NCI-H82 (cell line): ENCODE results near the gene UBAP1.
"Not testable (repeated sequence)": the region's sequence is repeated elsewhere in the genome, so short reads cannot be mapped to it uniquely, and the experiment has no call there.

Experiments
- DNase-seq: peaks from one replicate; lab custom pipeline; 2025; lab: John Stamatoyannopoulos, UW

The UBAP1 gene

GRCh38 chr9:34178436-34179212 lies at the start of gene UBAP1:
TSS of gene UBAP1 (plus strand) at chr9:34179043. CDS start at chr9:34220915, 41,872 bp downstream.
- DNase-seq = peak; percentile 97

GRCh38 chr9:34131571-34131970 lies 47.3 kb upstream of the UBAP1 start:
- no peak for DNase-seq

DNA sequence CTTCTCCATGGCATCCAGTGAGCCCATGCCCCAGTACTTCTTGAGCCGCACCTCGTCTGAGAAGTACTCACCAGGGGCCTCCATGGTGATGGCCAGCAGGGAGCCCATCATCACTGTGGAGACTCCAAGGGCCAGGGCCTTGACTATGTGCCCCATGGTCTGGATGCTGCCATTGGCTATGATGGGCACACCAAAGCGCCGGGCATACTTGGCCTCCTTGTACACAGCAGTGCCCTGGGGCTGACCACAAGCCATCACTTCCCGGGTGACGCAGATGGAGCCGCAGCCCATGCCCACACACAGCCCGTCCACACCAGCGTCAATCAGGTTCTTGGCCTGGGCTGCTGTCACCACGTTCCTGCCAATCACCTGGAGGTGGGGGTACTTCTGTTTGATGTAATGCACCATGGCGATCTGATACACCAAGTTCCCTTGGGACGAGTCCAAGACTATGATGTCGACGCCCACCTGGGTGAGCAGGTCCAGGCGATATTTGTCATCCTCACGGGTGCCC lies 45.4 kb upstream of the UBAP1 start:
- no peak for DNase-seq

DNA sequence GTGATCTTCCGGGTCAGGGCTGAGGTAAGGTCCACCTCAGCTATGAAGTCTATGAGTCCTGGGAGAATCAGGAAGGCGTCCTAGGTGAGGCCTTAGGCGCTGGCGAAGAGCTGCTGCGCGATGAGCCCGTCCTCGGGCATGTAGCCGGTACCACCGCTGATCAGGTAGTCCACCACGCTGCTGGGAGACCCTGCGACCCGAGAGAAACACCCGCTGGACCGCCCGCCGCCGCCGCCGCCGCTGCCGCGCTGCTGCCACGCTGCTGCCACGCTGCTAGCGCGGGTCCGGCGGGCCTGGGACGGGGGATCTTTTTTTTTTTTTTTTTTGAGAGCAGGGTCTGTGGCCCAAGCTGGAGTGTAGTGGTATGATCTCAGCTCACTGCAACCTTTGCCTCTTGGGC lies 44.3 kb upstream of the UBAP1 start:
- DNase-seq = no peak

DNA sequence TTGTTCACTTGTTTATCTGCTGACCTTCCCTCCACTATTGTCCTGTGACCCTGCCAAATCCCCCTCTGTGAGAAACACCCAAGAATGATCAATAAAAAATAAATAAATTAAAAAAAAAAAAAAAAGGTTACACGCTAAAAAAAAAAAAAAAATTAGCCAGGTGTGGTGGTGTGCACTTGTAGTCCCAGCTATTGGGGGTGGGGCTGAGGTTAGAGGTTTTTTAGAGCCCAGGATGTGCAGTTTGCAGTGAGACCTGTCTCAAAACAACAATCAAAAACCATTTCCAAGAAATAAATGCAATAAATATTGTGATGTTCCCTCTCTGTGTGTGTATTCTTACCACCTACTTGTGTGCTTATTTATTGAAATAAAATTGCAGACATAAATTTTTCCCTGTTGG lies 40.2 kb upstream of the UBAP1 start:
- not testable (repeated sequence) for DNase-seq

GRCh38 chr9:34139477-34140146 lies 39.2 kb upstream of the UBAP1 start:
- DNase-seq = no peak

- no peak for DNase-seq
Measured at GRCh38 chr9:34140853-34141252, 38.0 kb upstream of the UBAP1 start.

DNA sequence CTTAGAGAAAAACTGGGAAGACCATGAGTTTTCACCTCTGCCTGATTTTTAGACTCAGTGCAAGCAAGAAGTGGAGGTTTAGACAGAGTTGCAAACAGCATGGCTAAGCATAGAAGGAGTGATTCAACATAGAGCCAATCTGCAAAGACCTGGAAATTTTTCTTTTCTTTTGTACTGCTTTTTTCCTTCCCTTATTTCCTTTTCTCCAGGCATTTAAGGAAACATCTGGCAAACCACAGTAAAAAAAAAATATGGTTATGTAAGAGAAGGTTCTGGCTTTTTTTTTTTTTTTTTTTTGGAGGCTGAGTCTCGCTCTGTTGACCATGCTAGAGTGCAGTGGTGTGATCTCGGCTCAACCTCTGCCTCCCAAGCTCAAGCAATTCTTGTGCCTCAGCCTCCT lies 35.7 kb upstream of the UBAP1 start:
- no peak for DNase-seq

DNA sequence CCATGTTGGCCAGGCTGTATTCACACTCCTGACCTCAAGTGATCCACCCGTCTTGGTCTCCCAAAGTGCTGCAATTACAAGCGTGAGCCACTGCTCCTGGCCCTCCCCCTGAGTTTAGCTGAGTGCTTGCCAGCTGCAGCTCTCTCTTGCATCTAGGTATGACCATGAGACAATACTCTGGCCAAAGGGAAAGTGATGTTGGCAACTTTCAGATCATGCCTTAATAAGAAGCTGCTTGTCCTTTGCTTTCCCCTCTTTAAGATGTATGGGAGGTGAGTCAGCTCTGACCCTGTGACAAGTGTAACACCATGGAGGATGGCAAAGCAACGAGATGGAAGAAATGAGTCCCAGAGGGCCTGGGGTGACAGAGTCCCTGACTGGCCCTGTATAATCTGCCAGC lies 33.7 kb upstream of the UBAP1 start:
- peak; percentile 5 for DNase-seq

DNA sequence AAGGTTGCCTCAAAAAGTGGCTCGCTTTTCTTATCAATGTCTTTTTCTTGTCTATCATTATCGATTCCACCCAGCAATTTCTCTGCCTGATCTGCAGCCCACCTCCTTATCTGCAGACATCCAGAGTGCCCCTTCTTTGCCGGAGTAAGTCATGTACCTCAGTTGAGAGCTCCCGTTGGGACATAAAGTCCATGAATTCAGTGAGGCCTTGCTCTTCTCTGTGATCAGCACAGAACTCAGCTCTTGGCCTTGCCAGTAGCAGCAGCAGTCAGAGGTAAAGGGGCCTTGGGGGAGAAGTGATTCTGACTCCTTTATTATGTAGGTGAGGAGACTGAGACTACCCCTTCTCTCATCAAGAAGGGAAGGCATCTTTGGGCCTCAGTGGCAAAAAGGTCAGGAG lies 27.4 kb upstream of the UBAP1 start:
- DNase-seq = no peak

DNA sequence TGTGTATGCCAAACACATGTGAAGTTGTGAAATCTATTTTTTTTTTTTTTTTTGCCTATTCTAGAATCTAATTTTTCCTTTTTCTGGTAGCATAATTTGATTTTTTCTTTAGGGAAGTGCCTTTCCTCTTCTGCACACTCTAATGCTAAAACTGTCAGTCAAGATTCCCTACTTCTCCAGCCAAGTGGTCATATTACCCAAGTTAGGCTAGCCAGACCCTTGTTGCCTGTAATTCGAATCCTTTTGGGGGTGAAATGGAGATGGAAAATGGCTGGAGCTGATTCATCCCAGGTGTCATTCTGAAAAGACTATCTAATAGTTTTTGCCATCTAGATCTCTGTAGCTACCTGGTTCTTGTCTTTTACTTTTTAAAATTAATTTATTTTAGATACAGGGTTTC lies 24.8 kb upstream of the UBAP1 start:
- no peak for DNase-seq

GRCh38 chr9:34157318-34157717 lies 21.5 kb upstream of the UBAP1 start:
- DNase-seq = no peak

- DNase-seq = no peak
Measured at GRCh38 chr9:34157898-34158297, 20.9 kb upstream of the UBAP1 start.

- DNase-seq = peak; percentile 39
Measured at GRCh38 chr9:34158362-34158869, 20.4 kb upstream of the UBAP1 start.

DNA sequence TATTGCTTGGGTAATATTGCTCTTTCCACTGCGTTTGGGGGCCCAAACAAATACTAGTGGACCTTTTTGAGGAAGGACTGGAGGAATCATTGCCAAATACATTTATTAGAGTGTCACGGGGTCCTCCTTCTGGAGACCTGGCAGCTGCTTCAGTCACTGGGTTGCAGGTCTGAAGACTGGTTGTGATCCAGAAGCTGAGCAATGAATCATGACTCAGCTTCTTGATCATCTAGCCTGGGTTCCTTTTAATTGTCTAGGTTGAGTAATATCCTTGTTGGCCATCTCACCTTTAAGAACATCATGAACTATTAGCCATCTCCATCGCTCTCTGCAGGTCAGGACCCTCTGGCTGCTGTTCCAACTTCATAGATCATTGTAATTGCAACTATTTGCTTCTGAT lies 15.4 kb upstream of the UBAP1 start:
- DNase-seq = no peak

GRCh38 chr9:34169125-34169524 lies 9.7 kb upstream of the UBAP1 start:
- DNase-seq = no peak

DNA sequence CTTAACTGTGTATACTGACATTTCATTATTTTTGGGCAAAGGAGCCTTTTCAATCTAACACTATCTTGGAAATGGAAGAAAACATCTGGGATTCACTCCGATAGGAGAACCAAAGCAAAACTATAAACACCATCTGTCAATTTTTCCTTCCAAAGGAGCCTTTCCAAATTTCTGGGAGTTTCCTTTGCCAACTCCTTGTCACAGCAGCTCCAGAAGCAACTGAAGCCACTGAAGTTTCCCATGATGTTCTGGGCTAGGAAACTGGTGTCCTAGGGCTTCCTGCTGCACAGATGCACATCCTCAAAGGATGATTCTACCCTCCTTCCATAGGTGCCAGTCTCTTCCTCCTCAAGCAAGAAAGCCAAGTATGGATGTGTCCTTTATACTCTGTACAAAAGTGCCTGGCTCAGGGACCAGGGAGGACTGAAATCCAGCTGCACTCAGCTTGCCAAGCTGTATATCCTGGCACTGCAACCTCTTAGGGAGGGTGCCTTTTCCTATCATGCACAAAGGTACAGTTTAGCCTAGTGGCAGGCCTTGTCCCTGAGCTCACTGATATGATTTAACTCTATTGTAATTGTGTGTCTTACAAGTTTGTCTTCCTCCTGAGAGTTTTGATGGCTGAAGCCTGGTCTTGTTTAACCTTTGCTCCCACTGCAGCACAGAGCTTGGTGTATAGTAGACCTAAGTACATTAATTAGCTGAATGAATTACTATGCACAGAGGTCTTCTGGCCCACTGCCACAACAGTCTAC lies 8.4 kb upstream of the UBAP1 start:
- peak; percentile 6 for DNase-seq

DNA sequence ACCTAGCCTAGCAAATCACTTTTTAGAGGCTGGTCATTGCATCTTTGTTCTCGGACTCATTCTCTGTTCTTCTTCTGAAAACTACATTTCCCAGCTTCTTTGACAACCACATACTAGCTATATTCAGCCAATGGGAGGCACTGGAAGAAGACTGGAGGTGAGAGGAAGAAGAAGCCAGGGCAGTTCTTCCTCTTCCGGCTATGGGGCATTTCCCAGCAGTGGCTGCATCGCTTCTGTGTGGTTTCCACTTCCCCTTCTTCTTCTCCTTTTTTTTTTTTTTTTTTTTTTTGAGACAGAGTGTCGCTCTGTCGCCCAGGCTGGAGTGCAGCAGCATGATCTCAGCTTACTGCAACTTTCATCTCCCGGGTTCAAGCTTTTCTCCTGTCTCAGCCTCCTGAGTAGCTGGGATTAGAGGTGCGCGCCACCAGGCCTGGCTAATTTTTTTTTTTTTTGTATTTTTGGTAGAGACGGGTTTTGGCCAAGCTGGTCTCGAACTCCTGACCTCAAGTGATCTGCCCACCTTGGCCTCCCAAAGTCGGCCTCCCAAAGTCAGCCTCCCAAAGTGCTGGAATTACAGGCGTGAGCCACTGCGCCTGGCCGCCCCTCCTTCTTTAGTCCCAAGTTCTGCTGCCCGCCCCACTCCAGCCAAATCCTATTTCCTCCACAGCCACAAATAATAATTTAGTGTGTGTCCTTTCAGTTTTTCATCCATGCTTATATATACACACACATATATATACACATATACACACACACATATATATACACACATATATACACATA lies 6.9 kb upstream of the UBAP1 start:
- no peak for DNase-seq

DNA sequence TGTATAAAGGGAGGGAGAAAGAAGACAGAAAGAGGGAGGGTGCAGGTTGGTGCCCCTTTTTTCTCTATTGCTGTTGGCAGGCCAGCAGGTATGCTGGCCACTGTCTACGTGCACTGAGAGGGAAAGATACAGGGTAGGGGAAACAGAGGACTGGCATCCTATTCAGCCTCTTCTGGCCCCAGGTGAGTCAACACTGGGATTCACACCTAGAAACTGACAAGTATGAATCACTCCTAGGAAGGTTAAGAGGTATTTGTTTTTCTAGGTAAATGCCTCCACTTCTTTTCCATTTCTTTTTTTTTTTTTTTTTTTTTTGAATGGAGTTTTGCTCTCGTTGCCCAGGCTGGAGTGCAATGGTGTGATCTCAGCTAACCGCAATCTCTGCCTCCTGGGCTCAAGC lies 2.8 kb upstream of the UBAP1 start:
- DNase-seq = no peak

DNA sequence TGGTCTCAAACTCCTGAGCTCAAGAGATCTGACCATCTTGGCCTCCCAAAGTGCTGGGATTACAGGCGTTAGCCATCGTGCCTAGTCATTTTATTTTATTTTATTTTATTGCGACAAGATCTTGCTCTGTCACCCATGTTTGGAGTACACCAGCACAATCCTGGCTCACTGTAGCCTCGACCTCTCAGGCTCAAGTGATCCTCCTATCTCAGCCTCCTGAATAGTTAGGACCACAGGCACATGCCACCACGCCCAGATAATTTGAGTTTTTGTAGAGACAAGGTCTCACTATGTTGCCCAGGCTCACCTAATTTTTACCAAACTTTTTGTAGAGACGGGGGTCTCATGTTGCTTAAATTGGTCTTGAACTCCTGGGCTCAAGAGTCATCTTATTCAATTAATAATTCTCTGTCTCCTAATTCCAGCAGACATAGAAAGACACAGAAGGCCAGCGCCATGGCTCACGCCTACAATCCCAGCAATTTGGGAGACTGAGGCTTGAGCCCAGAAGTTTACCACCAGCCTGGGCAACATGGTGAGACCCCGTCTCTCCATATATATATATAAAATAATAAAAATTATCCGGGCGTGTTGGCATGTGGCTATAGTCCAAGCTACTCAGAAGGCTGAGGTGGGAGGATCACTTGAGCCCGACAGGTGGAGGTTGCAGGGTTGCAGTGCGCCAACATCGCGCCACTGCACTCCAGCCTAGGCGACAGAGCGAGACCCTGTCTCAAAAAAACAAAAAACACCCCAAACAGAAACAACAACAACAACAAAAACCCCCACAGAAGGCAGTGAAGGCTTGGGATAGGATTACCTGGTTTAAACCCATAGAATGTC lies 1.0 kb upstream of the UBAP1 start:
- DNase-seq = no peak
